Esophagus squamous epithelium (tissue), 5 donors: Measurements from ENCODE around the gene TM9SF4. TPM values are rescaled to one million over a fixed set of nuclear protein-coding genes. Genes with fewer than 3 reads are reported as not detected.

Experiments
- DNase-seq: peaks from one replicate; lab custom pipeline; 2025; lab: John Stamatoyannopoulos, UW
- H3K27ac ChIP-seq, 4 donors: fragments of 200-600 bp; sonication (generic); one replicate each; pipeline ENCODE4 v1.5.1; 2016 to 2019; ENCODE audit warnings: mild to moderate bottlenecking in 1 of 4
- H3K27me3 ChIP-seq, 4 donors: fragments of 200-600 bp; sonication (generic); 1 replicate in 3 of 4; 2 replicates in 1 of 4; pipeline versions ENCODE4 v1.5.1 to v1.6.0; 2017 to 2021; ENCODE audit warnings: antibody characterized with exemption in 1 of 4
- H3K36me3 ChIP-seq, 3 donors: fragments of 200-600 bp; sonication (generic); one replicate each; pipeline ENCODE4 v1.5.1; 2016 to 2019
- H3K4me1 ChIP-seq, 3 donors: fragments of 200-600 bp; sonication (generic); one replicate each; pipeline ENCODE4 v1.5.1; 2017 to 2019
- H3K4me3 ChIP-seq, 4 donors: fragments of 200-600 bp; sonication (generic); 1 replicate in 3 of 4; 2 replicates in 1 of 4; pipeline ENCODE4 v1.5.1; 2016 to 2019; ENCODE audit warnings: mild to moderate bottlenecking in 2 of 4, moderate library complexity in 1 of 4
- H3K9me3 ChIP-seq, 3 donors: fragments of 200-600 bp; sonication (generic); one replicate each; pipeline ENCODE4 v1.5.1; 2016 to 2019
- POLR2A ChIP-seq, 4 donors: fragments of 450-650 bp; IDR thresholded peaks; one replicate each; pipeline ENCODE4 v1.6.1; 2017; ENCODE audit warnings: antibody characterized with exemption in 4 of 4, mild to moderate bottlenecking in 4 of 4, moderate library complexity in 3 of 4
- WGBS, 2 donors: methylation state at CpG; one replicate each; pipeline ENCODE4 v1.1.5; 2018; 5-methylcytosine and 5-hydroxymethylcytosine counted together
- intact Hi-C: fragments of 100-400 bp; cut with DNase I; formaldehyde crosslinking; loops from one replicate; pipeline ENCODE4 v1.15.0; 2022
- total RNA-seq, 4 donors: library from RNA; depleted of rRNA; stranded (reverse); fragments of >200 nt; gene quantifications; one replicate each; pipeline ENCODE4 v1.1.0, GENCODE V29; 2016
- TF ChIP-seq, protein P1 (sequence below), 6 experiments: fragments of 450-650 bp in 4 of 6; fragments of 200-600 bp in 2 of 6; sonication (generic) in 2 of 6; IDR thresholded peaks; one replicate each; pipeline ENCODE4 v1.5.1; 2016 to 2019; ENCODE audit warnings: antibody characterized with exemption in 6 of 6, mild to moderate bottlenecking in 4 of 6, moderate library complexity in 4 of 6
- donor health status: DM: yes; HTN: yes; CAD: no.

The TM9SF4 gene
- total RNA-seq, 4 donors from 2014 or later: 28.5 to 36.3 (median 32.1) TPM

DNA sequence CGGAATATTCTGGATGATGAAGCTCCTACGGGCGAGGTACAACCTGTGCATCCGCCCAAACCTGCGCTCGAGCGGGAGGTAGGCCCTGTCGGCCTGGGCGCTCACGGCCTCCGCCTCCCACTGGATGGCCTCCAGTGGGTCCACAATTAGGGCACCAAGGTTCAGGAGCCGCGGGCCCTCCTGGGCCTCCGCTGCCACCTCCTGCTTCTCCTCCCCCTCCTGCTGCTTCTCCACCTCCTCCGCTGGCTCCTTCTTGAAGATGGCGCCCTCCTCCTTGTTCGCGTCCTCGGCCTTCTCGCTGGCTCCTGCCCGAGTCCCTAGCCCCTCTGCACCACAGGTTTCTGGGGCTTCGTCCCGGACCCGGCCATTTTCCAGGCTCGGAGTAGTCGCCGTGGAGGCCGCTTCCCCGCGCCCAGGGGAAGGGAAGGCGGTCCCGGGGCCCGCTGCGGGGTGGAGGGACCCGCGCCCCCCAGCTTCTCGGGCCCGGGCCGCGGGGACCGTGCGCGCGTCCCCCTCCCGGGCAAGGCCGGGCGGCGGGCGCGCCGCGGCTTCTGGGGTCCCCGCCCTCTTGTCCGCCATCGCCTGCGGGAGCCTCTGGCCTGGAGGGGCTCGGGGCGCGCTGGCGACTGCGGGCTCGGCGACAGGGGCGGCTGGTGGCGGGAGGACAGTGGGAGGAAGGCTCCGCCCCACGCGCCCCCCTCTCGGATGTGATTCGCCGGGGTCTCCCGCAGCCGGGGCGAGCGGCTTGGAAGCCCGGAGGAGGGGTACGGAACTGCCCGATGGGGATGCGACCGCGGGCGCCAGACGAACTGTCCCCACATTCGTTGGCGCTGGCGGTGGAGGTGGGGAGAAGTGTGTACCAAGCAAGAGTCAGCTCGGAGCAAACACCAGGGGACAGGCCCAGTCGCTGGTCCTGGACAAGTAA is 80.4 kb downstream of the TM9SF4 start:
- no peak for TF ChIP-seq POLR2A (IDR thresholded peaks at IDR 0.05)
- TF ChIP-seq, protein P1, sequence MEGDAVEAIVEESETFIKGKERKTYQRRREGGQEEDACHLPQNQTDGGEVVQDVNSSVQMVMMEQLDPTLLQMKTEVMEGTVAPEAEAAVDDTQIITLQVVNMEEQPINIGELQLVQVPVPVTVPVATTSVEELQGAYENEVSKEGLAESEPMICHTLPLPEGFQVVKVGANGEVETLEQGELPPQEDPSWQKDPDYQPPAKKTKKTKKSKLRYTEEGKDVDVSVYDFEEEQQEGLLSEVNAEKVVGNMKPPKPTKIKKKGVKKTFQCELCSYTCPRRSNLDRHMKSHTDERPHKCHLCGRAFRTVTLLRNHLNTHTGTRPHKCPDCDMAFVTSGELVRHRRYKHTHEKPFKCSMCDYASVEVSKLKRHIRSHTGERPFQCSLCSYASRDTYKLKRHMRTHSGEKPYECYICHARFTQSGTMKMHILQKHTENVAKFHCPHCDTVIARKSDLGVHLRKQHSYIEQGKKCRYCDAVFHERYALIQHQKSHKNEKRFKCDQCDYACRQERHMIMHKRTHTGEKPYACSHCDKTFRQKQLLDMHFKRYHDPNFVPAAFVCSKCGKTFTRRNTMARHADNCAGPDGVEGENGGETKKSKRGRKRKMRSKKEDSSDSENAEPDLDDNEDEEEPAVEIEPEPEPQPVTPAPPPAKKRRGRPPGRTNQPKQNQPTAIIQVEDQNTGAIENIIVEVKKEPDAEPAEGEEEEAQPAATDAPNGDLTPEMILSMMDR (IDR thresholded peaks at IDR 0.05): no peak
- peak overlapping the region; percentile 71 to 83 (median 80) for H3K27ac ChIP-seq
- peak overlapping the region; percentile 49 to 75 (median 64) for H3K4me3 ChIP-seq
- no peaks in the 10 kb centered on the region for H3K9me3 ChIP-seq
- H3K36me3 ChIP-seq: peaks cover 0 to 18% (median 0%) of the 10 kb centered on the region in 3 donors
- WGBS, 2 donors: 0 to 19% methylated on average over 4 to 28 of the region's 88 CpGs
- no peaks in the 10 kb centered on the region for H3K27me3 ChIP-seq
- peaks cover 8 to 32% (median 12%) of the 10 kb centered on the region in 3 donors for H3K4me1 ChIP-seq
- no peak for DNase-seq
- intact Hi-C loops: no loop called here

- WGBS, 2 donors: 62 to 64% methylated on average over 7 to 13 of the region's 14 CpGs
Observed at GRCh38 chr20:32190616-32191415, 81.3 kb downstream of the TM9SF4 start.

DNA sequence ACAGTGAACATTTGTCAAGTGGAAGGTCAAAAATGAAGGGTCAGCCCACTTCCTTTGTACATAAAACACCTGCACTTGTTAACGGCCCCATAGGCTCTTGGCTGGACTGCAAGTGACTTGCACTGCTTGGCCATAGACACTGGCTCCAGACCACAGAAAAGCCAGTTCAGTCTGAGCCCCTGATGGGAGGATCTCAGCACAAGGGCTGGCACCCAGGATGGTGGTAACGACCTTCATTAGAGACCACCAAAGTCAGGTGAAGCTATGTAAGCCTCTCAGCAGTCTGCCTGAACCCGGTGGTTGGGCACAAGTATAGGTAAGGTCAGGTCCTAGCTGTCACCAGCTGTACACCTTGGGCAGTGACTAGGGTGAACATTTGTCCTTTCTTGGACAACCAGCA is 81.9 kb downstream of the TM9SF4 start:
- 43 to 86% methylated on average over 1 to 3 of the region's 3 CpGs for WGBS, 2 donors
- Histone ChIP-seq H3K4me3 (no peak overlapping the region), H3K9me3 (no peaks in the 10 kb centered on the region), H3K4me1 (peaks cover 8 to 32% (median 12%) of the 10 kb centered on the region in 3 donors), H3K27ac (no peak overlapping the region), H3K27me3 (no peaks in the 10 kb centered on the region), H3K36me3 (peaks cover 0 to 32% (median 6%) of the 10 kb centered on the region in 3 donors)
- TF ChIP-seq, protein P1 (IDR thresholded peaks at IDR 0.05): no peak
- no peak for TF ChIP-seq POLR2A (IDR thresholded peaks at IDR 0.05)
- intact Hi-C loops: no loop called here
- DNase-seq: no peak

More at GRCh38 chr20:32190616-32191415, 81.3 kb downstream of the TM9SF4 start:
- peaks cover 8 to 32% (median 12%) of the 10 kb centered on the region in 3 donors for H3K4me1 ChIP-seq
- H3K4me3 ChIP-seq: peak overlapping the region; percentile 49 to 75 (median 64)
- DNase-seq: no peak
- no peaks in the 10 kb centered on the region for H3K9me3 ChIP-seq
- TF ChIP-seq POLR2A (IDR thresholded peaks at IDR 0.05): no peak
- TF ChIP-seq, protein P1 (IDR thresholded peaks at IDR 0.05): no peak
- H3K36me3 ChIP-seq: peaks cover 0 to 26% (median 1%) of the 10 kb centered on the region in 3 donors
- no peaks in the 10 kb centered on the region for H3K27me3 ChIP-seq
- H3K27ac ChIP-seq: peak overlapping the region; percentile 71 to 83 (median 80)
- intact Hi-C loops: no loop called here

DNA sequence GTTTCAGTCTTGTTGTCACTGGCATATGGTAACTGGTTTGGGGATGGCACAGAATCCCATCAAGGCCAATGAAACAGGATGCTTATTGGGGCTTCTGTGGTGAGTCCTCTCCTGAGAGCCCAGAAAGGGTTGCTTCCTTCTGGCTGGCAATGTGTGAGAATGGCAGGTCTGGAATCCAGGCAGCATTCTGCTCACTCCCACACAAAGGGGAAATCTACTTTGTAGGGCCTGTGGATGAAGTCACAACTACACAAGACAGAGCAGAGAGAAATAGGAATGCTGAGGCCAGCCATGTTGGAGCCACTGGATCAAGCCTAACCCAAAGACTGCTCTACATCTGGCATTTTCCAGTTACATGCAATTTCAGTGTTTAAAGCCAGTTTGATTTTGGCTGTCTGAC is 82.4 kb downstream of the TM9SF4 start:
- Histone ChIP-seq H3K4me1 (peaks cover 8 to 32% (median 12%) of the 10 kb centered on the region in 3 donors), H3K36me3 (peaks cover 0 to 37% (median 11%) of the 10 kb centered on the region in 3 donors), H3K9me3 (no peaks in the 10 kb centered on the region), H3K4me3 (no peak overlapping the region), H3K27ac (no peak overlapping the region), H3K27me3 (no peaks in the 10 kb centered on the region)
- intact Hi-C loops: no loop called here
- TF ChIP-seq, protein P1 (IDR thresholded peaks at IDR 0.05): no peak
- TF ChIP-seq POLR2A (IDR thresholded peaks at IDR 0.05): no peak
- no peak for DNase-seq
